ENCODE data around the gene RPRML.

The RPRML gene

GRCh38 chr17:46943218-46943500, 35.9 kb downstream of the RPRML start:
- DNase-seq: no peak

DNA sequence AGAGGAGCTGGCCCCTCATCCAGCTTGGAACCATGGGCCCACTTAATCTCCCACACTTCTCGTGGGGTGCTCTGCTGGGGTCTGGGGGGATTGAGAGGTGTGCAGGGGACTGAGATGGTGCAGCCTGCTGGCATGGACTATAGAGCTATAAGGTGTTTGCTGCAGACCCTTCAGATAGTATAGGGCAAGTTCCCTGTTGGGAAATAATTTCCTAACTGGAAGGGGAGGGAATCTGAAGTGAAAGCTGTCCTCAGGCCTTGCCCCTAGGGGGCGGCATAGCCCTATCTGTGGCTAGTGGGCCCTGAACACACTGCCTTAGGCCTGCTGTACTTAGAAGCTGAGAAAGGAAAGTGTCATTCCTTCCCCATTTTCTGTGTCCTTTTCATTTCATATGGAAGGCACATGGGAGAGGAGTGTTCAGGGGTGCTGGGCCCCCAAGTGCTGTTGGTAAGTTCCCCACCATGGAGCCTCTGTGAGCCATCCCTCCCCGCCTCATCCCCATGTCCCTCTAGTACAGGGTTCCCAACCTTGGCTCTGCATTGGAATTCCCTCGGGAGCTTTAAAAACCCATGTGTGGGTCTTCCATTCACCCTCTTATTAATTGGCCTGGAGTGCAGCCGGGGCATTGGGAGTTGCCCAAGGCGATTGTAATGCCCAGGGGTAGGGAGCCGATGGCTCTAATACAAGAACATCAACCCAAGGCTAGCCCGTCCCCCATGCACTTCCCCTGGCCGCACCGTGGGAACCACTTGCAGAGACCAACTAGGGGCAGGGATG, 36.4 kb downstream of the RPRML start:
- peak; percentile 74 for DNase-seq

GRCh38 chr17:46940692-46941404, 38.2 kb downstream of the RPRML start:
- DNase-seq: peak; percentile 87

GRCh38 chr17:46935658-46936266, 43.3 kb downstream of the RPRML start:
- DNase-seq: no peak

GRCh38 chr17:46931596-46931995, 47.5 kb downstream of the RPRML start:
- no peak for DNase-seq

GRCh38 chr17:46930051-46930450, 49.0 kb downstream of the RPRML start:
- no peak for DNase-seq

DNA sequence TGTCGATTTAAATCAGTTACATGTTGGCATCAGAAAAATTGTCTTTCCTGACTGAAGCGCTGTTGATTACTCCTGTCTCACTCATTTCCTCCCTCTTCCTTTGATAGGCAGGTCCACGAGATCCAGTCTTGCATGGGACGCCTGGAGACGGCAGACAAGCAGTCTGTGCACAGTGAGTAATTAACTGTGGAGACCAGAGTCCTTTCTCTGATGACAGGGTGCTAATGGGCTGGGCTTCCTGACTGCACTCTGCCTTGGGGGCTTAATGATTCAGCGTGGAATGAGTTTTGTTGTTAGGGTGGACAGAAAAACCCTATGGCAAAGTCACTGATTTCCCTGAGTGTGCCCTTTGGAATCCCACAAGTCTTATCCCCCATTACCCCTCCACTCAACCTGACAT, 49.6 kb downstream of the RPRML start:
- no peak for DNase-seq

GRCh38 chr17:46928467-46929261, 50.4 kb downstream of the RPRML start:
- no peak for DNase-seq
